ENCODE data around the gene NCKAP5.

DNA sequence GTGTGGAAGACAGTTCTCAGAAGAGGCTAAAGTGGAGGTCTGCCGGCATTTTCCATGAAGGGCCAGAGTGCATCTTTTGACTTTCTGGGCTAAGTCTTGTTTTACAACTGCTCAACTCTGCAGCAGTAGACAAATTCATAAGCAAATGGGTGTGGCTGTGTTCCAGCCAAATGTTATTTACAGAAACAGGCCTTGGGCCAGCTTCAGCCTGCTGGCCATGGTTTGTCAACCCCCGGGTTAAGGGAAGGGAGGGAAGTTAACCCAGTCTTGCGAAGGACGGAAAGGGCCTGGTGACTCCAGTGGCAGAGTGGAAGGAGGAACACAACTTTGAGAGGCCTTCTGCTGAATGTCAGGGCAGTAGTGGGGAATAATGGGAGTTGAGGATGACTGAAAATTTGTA, 34.3 kb upstream of the NCKAP5 start:
- TF ChIP-seq, protein P1, sequence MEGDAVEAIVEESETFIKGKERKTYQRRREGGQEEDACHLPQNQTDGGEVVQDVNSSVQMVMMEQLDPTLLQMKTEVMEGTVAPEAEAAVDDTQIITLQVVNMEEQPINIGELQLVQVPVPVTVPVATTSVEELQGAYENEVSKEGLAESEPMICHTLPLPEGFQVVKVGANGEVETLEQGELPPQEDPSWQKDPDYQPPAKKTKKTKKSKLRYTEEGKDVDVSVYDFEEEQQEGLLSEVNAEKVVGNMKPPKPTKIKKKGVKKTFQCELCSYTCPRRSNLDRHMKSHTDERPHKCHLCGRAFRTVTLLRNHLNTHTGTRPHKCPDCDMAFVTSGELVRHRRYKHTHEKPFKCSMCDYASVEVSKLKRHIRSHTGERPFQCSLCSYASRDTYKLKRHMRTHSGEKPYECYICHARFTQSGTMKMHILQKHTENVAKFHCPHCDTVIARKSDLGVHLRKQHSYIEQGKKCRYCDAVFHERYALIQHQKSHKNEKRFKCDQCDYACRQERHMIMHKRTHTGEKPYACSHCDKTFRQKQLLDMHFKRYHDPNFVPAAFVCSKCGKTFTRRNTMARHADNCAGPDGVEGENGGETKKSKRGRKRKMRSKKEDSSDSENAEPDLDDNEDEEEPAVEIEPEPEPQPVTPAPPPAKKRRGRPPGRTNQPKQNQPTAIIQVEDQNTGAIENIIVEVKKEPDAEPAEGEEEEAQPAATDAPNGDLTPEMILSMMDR (IDR thresholded peaks at IDR 0.05) = no peak
- TF ChIP-seq POLR2A (IDR thresholded peaks at IDR 0.05) = no peak
